ENCODE results near the gene SLC25A25. TPM values are rescaled to one million over a fixed set of nuclear protein-coding genes. Genes with fewer than 3 reads are reported as not detected.
A peak's percentile ranks its signal among the peaks of the same experiment; 100 is the strongest.

The SLC25A25 gene
- total and polyA plus RNA-seq, 9 of the 15 experiments (the other 6 are each of a cell fraction or from before 2014, with no cell fraction given): 0.07 to 35.9 (median 23.2) TPM

DNA sequence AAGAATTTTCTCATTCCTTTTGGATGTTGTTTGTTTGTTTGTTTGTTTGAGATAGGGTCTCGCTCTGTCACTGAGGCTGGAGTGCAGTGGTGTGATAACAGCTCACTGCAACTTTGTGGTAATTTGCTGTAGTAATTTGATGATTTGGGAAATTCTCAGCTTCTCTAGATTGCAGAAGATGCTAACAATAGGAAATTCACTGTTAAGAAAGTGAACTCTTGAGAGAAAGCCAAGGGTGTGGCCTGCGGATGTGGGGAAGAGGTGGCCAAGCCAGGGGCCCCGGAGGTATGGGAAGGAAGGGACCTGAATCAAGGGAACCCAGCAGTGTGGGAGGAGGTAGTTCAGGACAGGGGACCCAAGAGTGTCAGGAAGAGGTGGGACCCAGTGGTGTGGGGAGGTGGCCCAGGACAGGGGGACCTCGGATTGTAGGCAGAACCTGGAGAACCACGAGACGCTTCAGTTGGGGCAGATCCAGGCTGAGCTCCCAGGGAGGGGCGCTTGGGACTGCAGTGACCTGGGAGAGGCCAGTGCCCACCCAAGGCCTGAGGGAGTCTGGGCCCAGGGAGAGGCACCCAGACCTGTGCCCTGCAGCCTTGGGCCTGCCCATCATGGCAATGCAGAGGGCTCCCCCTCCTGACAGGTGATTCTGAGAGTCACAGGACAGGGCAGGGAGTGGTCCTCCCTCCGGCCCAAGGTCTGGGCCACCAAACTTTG lies 75.7 kb downstream of the SLC25A25 start (continued):
- TF ChIP-seq, protein P1, sequence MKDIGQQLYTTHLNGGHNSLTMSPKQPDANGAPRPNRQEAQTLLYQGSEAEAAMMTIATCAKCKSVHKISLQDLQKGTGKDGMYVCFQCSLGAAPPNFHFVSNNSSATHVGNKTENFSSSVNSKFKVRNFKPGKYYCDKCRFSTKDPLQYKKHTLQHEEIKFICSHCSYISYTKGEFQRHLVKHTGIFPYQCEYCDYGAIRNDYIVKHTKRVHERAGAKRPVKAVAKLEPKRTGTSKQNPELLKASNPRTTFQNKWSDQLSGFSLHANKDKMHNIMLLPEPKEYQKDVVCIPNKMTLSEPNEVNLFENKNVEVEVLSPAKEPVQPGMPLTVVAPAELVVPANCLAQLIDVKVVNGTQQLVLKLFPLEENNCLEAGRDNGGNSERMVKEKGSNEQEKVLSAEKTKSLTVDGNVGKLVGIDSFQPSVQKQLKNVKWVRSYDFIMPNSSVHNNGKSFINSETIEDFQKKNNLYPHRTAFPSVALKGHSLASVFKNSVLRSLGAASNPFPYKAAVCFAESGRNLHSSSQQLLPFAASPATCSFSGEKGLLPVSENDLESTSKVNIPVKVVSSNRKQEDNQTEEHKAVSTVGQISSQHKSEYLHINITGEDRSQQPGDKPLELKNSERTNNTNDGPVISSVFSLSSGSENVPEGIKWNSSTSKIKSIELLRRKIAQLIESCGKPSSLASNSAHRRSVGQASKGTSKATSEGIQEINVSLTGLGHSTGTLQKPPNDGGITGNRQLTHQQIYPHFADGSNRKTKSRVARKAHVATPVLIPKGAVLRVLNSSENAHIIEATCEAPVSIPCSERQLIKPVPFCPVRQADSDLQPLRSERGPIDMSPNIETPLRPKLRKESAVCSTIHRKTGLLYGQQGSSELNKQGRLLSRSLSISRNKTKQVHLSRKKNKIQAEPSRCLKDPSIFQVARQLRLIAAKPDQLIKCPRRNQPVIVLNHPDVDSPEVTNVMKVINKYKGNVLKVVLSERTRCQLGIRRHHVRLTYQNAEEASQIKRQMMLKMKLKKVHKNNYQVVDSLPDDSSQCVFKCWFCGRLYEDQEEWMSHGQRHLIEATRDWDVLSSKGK (CRISPR knock-in tag; IDR thresholded peaks at IDR 0.05): no peak
- TF ChIP-seq, protein P2, sequence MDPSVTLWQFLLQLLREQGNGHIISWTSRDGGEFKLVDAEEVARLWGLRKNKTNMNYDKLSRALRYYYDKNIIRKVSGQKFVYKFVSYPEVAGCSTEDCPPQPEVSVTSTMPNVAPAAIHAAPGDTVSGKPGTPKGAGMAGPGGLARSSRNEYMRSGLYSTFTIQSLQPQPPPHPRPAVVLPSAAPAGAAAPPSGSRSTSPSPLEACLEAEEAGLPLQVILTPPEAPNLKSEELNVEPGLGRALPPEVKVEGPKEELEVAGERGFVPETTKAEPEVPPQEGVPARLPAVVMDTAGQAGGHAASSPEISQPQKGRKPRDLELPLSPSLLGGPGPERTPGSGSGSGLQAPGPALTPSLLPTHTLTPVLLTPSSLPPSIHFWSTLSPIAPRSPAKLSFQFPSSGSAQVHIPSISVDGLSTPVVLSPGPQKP (CRISPR knock-in tag; IDR thresholded peaks at IDR 0.05): no peak
- TF ChIP-seq COPS2 (conservative IDR thresholded peaks at IDR 0.05): no peak
- TF ChIP-seq NELFE (IDR thresholded peaks at IDR 0.05; ENCODE audit: insufficient read depth, insufficient read length): no peak
- TF ChIP-seq NBN (IDR thresholded peaks at IDR 0.05; ENCODE audit: low read depth): no peak
- no peak for TF ChIP-seq GABPB1 (CRISPR knock-in tag; IDR thresholded peaks at IDR 0.05)
- TF ChIP-seq TARDBP (IDR thresholded peaks at IDR 0.05): no peak
- TF ChIP-seq TAL1 (IDR thresholded peaks at IDR 0.05): peak; percentile 65
- 0 out of 4 replicates have a peak, but pooled peaks of 1 of the 2 experiments have one; percentile 16 for TF ChIP-seq RAD21 (CRISPR knock-in tag; conservative IDR thresholded peaks at IDR 0.05 in 1 of 2, IDR thresholded peaks at IDR 0.05 in 1 of 2)
- no peak for TF ChIP-seq BCOR (IDR thresholded peaks at IDR 0.05)
- TF ChIP-seq RBM22 (IDR thresholded peaks at IDR 0.05; ENCODE audit: low read depth, low read length, poor library complexity, severe bottlenecking): no peak
- no peak for TF ChIP-seq PRMT5 (CRISPR knock-in tag; IDR thresholded peaks at IDR 0.05)
- no peak for TF ChIP-seq ZNF263 (CRISPR knock-in tag; IDR thresholded peaks at IDR 0.05; ENCODE audit: borderline replicate concordance)
- TF ChIP-seq ZNF717 (CRISPR knock-in tag; IDR thresholded peaks at IDR 0.05): no peak
- TF ChIP-seq NR4A1 (CRISPR knock-in tag; IDR thresholded peaks at IDR 0.05): no peak
- TF ChIP-seq NR4A1 (tag; IDR thresholded peaks at IDR 0.05): no peak
- TF ChIP-seq, protein P3, sequence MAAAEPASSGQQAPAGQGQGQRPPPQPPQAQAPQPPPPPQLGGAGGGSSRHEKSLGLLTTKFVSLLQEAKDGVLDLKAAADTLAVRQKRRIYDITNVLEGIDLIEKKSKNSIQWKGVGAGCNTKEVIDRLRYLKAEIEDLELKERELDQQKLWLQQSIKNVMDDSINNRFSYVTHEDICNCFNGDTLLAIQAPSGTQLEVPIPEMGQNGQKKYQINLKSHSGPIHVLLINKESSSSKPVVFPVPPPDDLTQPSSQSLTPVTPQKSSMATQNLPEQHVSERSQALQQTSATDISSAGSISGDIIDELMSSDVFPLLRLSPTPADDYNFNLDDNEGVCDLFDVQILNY (CRISPR knock-in tag; IDR thresholded peaks at IDR 0.05): no peak
- TF ChIP-seq MEF2D (tag; conservative IDR thresholded peaks at IDR 0.05; ENCODE audit: low read depth): no peak
- TF ChIP-seq ZC3H4 (CRISPR knock-in tag; IDR thresholded peaks at IDR 0.05; ENCODE audit: borderline replicate concordance): no peak
- TF ChIP-seq TGIF2 (CRISPR knock-in tag; IDR thresholded peaks at IDR 0.05): no peak
- no peak for TF ChIP-seq GTF2F1 (IDR thresholded peaks at IDR 0.05; ENCODE audit: low read depth, low read length)
- no peak for TF ChIP-seq ZBTB1 (CRISPR knock-in tag; IDR thresholded peaks at IDR 0.05; ENCODE audit: borderline replicate concordance, low read depth)
- no peak for TF ChIP-seq CHD2 (IDR thresholded peaks at IDR 0.05; ENCODE audit: low read depth, low read length)
